ENCODE data around the gene RPL41.

Gene RPL41

GRCh38 chr12:56079723-56080555, 36.5 kb upstream of the RPL41 start, which contains the start of gene ERBB3:
Gene ERBB3 (plus strand): TSS chr12:56080165. CDS start chr12:56080301, 136 bp downstream.
- peak; percentile 78 for DNase-seq (ENCODE audit: low read depth)
- H3K4me3 ChIP-seq (ENCODE audit: control insufficient read depth, low read depth, low read length), result peak within 1 kb of the TSS; percentile 67
- TF ChIP-seq, protein P1, sequence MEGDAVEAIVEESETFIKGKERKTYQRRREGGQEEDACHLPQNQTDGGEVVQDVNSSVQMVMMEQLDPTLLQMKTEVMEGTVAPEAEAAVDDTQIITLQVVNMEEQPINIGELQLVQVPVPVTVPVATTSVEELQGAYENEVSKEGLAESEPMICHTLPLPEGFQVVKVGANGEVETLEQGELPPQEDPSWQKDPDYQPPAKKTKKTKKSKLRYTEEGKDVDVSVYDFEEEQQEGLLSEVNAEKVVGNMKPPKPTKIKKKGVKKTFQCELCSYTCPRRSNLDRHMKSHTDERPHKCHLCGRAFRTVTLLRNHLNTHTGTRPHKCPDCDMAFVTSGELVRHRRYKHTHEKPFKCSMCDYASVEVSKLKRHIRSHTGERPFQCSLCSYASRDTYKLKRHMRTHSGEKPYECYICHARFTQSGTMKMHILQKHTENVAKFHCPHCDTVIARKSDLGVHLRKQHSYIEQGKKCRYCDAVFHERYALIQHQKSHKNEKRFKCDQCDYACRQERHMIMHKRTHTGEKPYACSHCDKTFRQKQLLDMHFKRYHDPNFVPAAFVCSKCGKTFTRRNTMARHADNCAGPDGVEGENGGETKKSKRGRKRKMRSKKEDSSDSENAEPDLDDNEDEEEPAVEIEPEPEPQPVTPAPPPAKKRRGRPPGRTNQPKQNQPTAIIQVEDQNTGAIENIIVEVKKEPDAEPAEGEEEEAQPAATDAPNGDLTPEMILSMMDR (conservative IDR thresholded peaks at IDR 0.05; ENCODE audit: control insufficient read depth, insufficient read depth, low read depth, low read length), result no peak

- TF ChIP-seq, protein P1 (conservative IDR thresholded peaks at IDR 0.05; ENCODE audit: control insufficient read depth, insufficient read depth, low read depth, low read length), result no peak
- no peak for DNase-seq (ENCODE audit: low read depth)
- H3K4me3 ChIP-seq (ENCODE audit: control insufficient read depth, low read depth, low read length), result peak overlapping the region; percentile 67
Measured at GRCh38 chr12:56080556-56081138, 35.8 kb upstream of the RPL41 start.

DNA sequence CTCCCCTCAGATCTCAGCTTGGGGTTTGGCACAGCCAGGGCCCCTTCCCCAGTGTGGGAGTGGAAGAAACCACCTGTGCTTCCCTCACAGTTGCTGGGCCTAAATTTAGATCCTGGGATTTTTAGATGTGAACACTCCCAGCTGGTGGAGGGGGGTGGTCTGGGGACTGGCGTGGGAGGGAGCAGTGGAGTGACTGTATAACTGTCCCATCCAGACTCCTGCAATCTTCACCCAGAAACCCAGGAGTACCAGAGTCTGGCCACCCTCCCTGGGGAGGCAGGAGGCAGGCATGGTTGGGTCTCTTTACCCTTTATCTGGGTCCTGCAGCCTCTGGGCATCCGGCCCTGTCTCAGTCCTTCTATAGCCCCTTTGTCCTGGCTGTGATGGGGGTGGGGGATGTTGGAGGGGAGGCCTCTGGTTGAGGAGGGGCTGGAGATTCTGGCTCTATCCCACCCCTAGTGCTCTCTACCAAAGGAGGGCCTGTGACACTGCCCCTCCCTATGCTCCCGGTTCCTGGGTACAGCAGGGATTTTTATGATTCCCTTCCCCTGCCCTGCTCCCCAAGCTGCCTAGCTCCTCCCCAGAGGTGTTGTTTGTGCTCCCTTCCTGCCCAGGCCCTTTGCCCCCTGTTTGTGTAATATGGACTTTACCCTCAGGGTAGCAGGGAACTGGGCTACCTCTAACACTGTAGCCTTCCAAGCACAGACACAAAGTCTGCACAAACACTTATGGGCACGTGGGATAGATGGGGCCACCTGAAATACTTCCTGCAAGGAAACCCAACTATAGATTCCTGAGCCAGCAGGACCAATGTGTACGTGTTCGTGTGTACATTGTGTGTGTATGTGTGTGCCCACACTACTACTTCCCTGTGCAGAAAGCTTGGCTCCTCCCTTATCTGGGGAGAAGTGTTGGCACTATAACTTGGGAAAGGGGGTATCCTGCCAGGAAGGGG, 34.8 kb upstream of the RPL41 start:
- H3K4me3 ChIP-seq (ENCODE audit: control insufficient read depth, low read depth, low read length), result no peak overlapping the region
- TF ChIP-seq, protein P1 (conservative IDR thresholded peaks at IDR 0.05; ENCODE audit: control insufficient read depth, insufficient read depth, low read depth, low read length), result no peak
- DNase-seq (ENCODE audit: low read depth), result no peak

GRCh38 chr12:56082382-56082781, 34.1 kb upstream of the RPL41 start:
- TF ChIP-seq, protein P1 (conservative IDR thresholded peaks at IDR 0.05; ENCODE audit: control insufficient read depth, insufficient read depth, low read depth, low read length), result no peak
- no peak overlapping the region for H3K4me3 ChIP-seq (ENCODE audit: control insufficient read depth, low read depth, low read length)
- DNase-seq (ENCODE audit: low read depth), result no peak

GRCh38 chr12:56082967-56083366, 33.5 kb upstream of the RPL41 start:
- no peak overlapping the region for H3K4me3 ChIP-seq (ENCODE audit: control insufficient read depth, low read depth, low read length)
- no peak for DNase-seq (ENCODE audit: low read depth)
- TF ChIP-seq, protein P1 (conservative IDR thresholded peaks at IDR 0.05; ENCODE audit: control insufficient read depth, insufficient read depth, low read depth, low read length), result no peak

- TF ChIP-seq, protein P1 (conservative IDR thresholded peaks at IDR 0.05; ENCODE audit: control insufficient read depth, insufficient read depth, low read depth, low read length), result peak; percentile 50
- H3K4me3 ChIP-seq (ENCODE audit: control insufficient read depth, low read depth, low read length), result no peak overlapping the region
- peak; percentile 21 for DNase-seq (ENCODE audit: low read depth)
Measured at GRCh38 chr12:56084958-56085543, 31.4 kb upstream of the RPL41 start.
